ENCODE measurements around the gene SLAMF9. TPM values are rescaled to one million over a fixed set of nuclear protein-coding genes. Genes with fewer than 3 reads are reported as not detected.

SLAMF9 gene
- total RNA-seq, 2 donors from 2014 or later, result not detected

- Mint-ChIP-seq H3K27me3 (no peaks in the 10 kb centered on the region), H3K27ac (peak overlapping the region; percentile 89 to 95), H3K4me1 (ENCODE audit: low read depth in 2 of 2) (peaks cover 63 to 74% of the 10 kb centered on the region in 2 donors), H3K9me3 (no peaks in the 10 kb centered on the region), H3K4me3 (peak overlapping the region; percentile 93), H3K36me3 (peaks cover 15% of the 10 kb centered on the region)
- ATAC-seq, result no peak
- no peak for DNase-seq (ENCODE audit: low spot score)
Observed at GRCh38 chr1:159922511-159923202, 31.4 kb downstream of the SLAMF9 start.

- peak overlapping the region; percentile 93 for H3K4me3 Mint-ChIP-seq
- DNase-seq (ENCODE audit: low spot score), result no peak
- H3K9me3 Mint-ChIP-seq, result no peaks in the 10 kb centered on the region
- H3K27ac Mint-ChIP-seq, result peak overlapping the region; percentile 89 to 95
- H3K27me3 Mint-ChIP-seq, result no peaks in the 10 kb centered on the region
- peaks cover 66 to 76% of the 10 kb centered on the region in 2 donors for H3K4me1 Mint-ChIP-seq (ENCODE audit: low read depth in 2 of 2)
- no peak for ATAC-seq
- H3K36me3 Mint-ChIP-seq, result peaks cover 15% of the 10 kb centered on the region
Observed at GRCh38 chr1:159921700-159922504, 32.1 kb downstream of the SLAMF9 start.

GRCh38 chr1:159921251-159921650, 32.8 kb downstream of the SLAMF9 start:
- Mint-ChIP-seq H3K9me3 (no peaks in the 10 kb centered on the region), H3K4me3 (peak overlapping the region; percentile 93), H3K27me3 (no peaks in the 10 kb centered on the region), H3K4me1 (ENCODE audit: low read depth in 2 of 2) (peaks cover 60 to 69% of the 10 kb centered on the region in 2 donors), H3K36me3 (peaks cover 15% of the 10 kb centered on the region), H3K27ac (peak overlapping the region; percentile 89 to 95)
- DNase-seq (ENCODE audit: low spot score), result no peak
- ATAC-seq, result no peak

- DNase-seq (ENCODE audit: low spot score) (no peak), ATAC-seq (no peak)
- Mint-ChIP-seq H3K4me1 (ENCODE audit: low read depth in 2 of 2) (peaks cover 54 to 63% of the 10 kb centered on the region in 2 donors), H3K4me3 (peak overlapping the region; percentile 93), H3K36me3 (peaks cover 15% of the 10 kb centered on the region), H3K27me3 (no peaks in the 10 kb centered on the region), H3K27ac (peak overlapping the region; percentile 89 to 95), H3K9me3 (no peaks in the 10 kb centered on the region)
Observed at GRCh38 chr1:159920651-159921050, 33.4 kb downstream of the SLAMF9 start.

- Mint-ChIP-seq H3K27me3 (no peaks in the 10 kb centered on the region), H3K36me3 (peaks cover 15% of the 10 kb centered on the region), H3K4me3 (no peak overlapping the region), H3K4me1 (ENCODE audit: low read depth in 2 of 2) (peaks cover 49 to 59% of the 10 kb centered on the region in 2 donors), H3K9me3 (no peaks in the 10 kb centered on the region), H3K27ac (no peak overlapping the region)
- DNase-seq (ENCODE audit: low spot score) (no peak), ATAC-seq (no peak)
Observed at GRCh38 chr1:159920202-159920601, 33.8 kb downstream of the SLAMF9 start.

- no peak for ATAC-seq
- Mint-ChIP-seq H3K9me3 (no peaks in the 10 kb centered on the region), H3K4me1 (ENCODE audit: low read depth in 2 of 2) (peaks cover 52 to 59% of the 10 kb centered on the region in 2 donors), H3K27me3 (no peaks in the 10 kb centered on the region), H3K27ac (no peak overlapping the region), H3K4me3 (no peak overlapping the region), H3K36me3 (peaks cover 18% of the 10 kb centered on the region)
- DNase-seq (ENCODE audit: low spot score), result no peak
Observed at GRCh38 chr1:159919236-159919865, 34.7 kb downstream of the SLAMF9 start.

- DNase-seq (ENCODE audit: low spot score) (no peak), ATAC-seq (no peak)
- no peaks in the 10 kb centered on the region for H3K9me3 Mint-ChIP-seq
- no peaks in the 10 kb centered on the region for H3K27me3 Mint-ChIP-seq
- H3K4me1 Mint-ChIP-seq (ENCODE audit: low read depth in 2 of 2), result peaks cover 52 to 54% of the 10 kb centered on the region in 2 donors
- no peak overlapping the region for H3K4me3 Mint-ChIP-seq
- H3K36me3 Mint-ChIP-seq, result peaks cover 15% of the 10 kb centered on the region
- peak overlapping the region; percentile 20 to 65 for H3K27ac Mint-ChIP-seq
Observed at GRCh38 chr1:159918352-159919200, 35.5 kb downstream of the SLAMF9 start.

GRCh38 chr1:159917533-159918351, 36.3 kb downstream of the SLAMF9 start:
- Mint-ChIP-seq H3K27ac (peak overlapping the region; percentile 20 to 65), H3K4me3 (no peak overlapping the region), H3K4me1 (ENCODE audit: low read depth in 2 of 2) (peaks cover 48 to 52% of the 10 kb centered on the region in 2 donors), H3K9me3 (no peaks in the 10 kb centered on the region), H3K27me3 (no peaks in the 10 kb centered on the region), H3K36me3 (peaks cover 14% of the 10 kb centered on the region)
- ATAC-seq (no peak), DNase-seq (ENCODE audit: low spot score) (no peak)

GRCh38 chr1:159916242-159917051, 37.6 kb downstream of the SLAMF9 start:
- Mint-ChIP-seq H3K36me3 (peaks cover 14% of the 10 kb centered on the region), H3K4me3 (no peak overlapping the region), H3K27me3 (no peaks in the 10 kb centered on the region), H3K4me1 (ENCODE audit: low read depth in 2 of 2) (peaks cover 47 to 54% of the 10 kb centered on the region in 2 donors), H3K9me3 (no peaks in the 10 kb centered on the region), H3K27ac (peak overlapping the region in 1 of 2 donors; percentile 38)
- no peak for ATAC-seq
- DNase-seq (ENCODE audit: low spot score), result no peak

- Mint-ChIP-seq H3K27ac (peak overlapping the region in 1 of 2 donors; percentile 38), H3K36me3 (peaks cover 14% of the 10 kb centered on the region)
- DNase-seq (ENCODE audit: low spot score), result no peak
Observed at GRCh38 chr1:159915571-159916241, 38.3 kb downstream of the SLAMF9 start.

GRCh38 chr1:159914252-159915018, 39.6 kb downstream of the SLAMF9 start:
- Mint-ChIP-seq H3K4me1 (ENCODE audit: low read depth in 2 of 2) (peaks cover 48 to 61% of the 10 kb centered on the region in 2 donors), H3K36me3 (peaks cover 14% of the 10 kb centered on the region), H3K27ac (peak overlapping the region; percentile 88 to 91)

More at GRCh38 chr1:159915571-159916241, 38.3 kb downstream of the SLAMF9 start:
- H3K4me3 Mint-ChIP-seq, result no peak overlapping the region
- H3K9me3 Mint-ChIP-seq, result no peaks in the 10 kb centered on the region
- peaks cover 47 to 54% of the 10 kb centered on the region in 2 donors for H3K4me1 Mint-ChIP-seq (ENCODE audit: low read depth in 2 of 2)
- ATAC-seq, result no peak
- H3K27me3 Mint-ChIP-seq, result no peaks in the 10 kb centered on the region

More at GRCh38 chr1:159914252-159915018, 39.6 kb downstream of the SLAMF9 start:
- Mint-ChIP-seq H3K4me3 (no peak overlapping the region), H3K27me3 (no peaks in the 10 kb centered on the region), H3K9me3 (no peaks in the 10 kb centered on the region)
- DNase-seq (ENCODE audit: low spot score), result no peak
- no peak for ATAC-seq
